AG04449 (cell line): ENCODE results near the gene ZBTB42.

Experiments
- CTCF ChIA-PET: fragments of 350-600 bp; formaldehyde crosslinking; extraction: SDS; loops from one replicate; lab custom pipeline; 2021; ENCODE audit warnings: antibody characterized with exemption; lab: Yijun Ruan, JAX
- POLR2A ChIA-PET: fragments of 400-600, 350-600 bp; formaldehyde crosslinking; extraction: SDS; loops from one replicate; lab custom pipeline; 2020; ENCODE audit warnings: antibody characterized with exemption, inconsistent platforms; lab: Yijun Ruan, JAX
- DNase-seq: peaks from one replicate; pipeline ENCODE4 v3.0.0-alpha.2; 2010; ENCODE audit warnings: low read depth, low spot score
- H3K4me3 ChIP-seq: 2 replicates; pipeline ENCODE4 v1.5.1; 2011; ENCODE audit warnings: low read depth, mild to moderate bottlenecking, control low read depth, low read length
- TF ChIP-seq, protein P1 (sequence below): IDR thresholded peaks from one replicate; pipeline ENCODE4 v1.5.1; 2011; ENCODE audit warnings: mild to moderate bottlenecking, moderate library complexity, low read length, control low read depth, inconsistent platforms; ENCODE audit not compliant: insufficient read depth; ENCODE audit errors: missing control alignments

Gene ZBTB42

DNA sequence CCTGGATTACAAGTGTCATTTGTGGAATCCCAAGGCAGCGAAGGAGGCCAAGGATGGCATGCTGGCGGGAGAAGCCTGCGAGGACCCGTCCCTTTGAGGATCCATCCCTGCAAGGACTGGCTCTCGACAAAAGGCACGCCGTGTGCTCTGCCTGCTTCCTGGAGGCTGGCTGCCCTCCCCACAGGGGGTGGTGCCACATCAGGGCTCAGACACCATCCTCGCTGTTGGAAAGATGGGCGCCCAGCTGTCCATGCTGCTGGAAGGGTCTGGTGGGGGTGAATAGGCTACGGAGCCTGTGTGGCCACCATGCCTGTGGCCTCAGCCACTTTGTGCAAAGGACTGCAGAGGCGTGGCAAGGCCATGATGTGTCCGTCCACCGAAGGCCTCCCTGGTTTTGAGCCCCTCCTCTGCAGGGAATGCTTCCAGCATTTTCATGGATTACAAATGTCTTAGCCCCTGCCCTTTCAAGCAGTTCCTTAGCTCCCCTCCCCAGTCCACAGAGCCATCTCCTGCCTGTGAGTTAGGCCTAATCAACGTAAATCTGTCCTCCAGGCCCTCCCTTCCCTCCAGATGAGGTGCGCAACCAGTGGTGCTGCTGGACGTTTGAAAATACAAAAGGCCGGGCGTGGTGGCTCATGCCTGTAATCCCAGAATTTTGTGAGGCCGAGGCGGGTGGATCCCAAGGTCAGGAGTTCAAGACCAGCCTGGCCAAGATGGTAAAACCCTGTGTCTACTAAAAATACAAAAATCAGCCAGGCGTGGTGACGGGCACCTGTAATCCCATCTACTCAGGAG lies 22.1 kb downstream of the ZBTB42 start:
- H3K4me3 ChIP-seq: no peak overlapping the region
- TF ChIP-seq, protein P1, sequence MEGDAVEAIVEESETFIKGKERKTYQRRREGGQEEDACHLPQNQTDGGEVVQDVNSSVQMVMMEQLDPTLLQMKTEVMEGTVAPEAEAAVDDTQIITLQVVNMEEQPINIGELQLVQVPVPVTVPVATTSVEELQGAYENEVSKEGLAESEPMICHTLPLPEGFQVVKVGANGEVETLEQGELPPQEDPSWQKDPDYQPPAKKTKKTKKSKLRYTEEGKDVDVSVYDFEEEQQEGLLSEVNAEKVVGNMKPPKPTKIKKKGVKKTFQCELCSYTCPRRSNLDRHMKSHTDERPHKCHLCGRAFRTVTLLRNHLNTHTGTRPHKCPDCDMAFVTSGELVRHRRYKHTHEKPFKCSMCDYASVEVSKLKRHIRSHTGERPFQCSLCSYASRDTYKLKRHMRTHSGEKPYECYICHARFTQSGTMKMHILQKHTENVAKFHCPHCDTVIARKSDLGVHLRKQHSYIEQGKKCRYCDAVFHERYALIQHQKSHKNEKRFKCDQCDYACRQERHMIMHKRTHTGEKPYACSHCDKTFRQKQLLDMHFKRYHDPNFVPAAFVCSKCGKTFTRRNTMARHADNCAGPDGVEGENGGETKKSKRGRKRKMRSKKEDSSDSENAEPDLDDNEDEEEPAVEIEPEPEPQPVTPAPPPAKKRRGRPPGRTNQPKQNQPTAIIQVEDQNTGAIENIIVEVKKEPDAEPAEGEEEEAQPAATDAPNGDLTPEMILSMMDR: no peak
- no peak for DNase-seq
- ChIA-PET CTCF (interaction anchor here (1.2 to 4.1 kb wide), 3 partner anchors 23 to 100 kb away, joined by 3 to 18 read pairs (median 8); partner anchors contain the start of genes ADSS1 and ZBTB42), POLR2A (no interaction called here)

DNA sequence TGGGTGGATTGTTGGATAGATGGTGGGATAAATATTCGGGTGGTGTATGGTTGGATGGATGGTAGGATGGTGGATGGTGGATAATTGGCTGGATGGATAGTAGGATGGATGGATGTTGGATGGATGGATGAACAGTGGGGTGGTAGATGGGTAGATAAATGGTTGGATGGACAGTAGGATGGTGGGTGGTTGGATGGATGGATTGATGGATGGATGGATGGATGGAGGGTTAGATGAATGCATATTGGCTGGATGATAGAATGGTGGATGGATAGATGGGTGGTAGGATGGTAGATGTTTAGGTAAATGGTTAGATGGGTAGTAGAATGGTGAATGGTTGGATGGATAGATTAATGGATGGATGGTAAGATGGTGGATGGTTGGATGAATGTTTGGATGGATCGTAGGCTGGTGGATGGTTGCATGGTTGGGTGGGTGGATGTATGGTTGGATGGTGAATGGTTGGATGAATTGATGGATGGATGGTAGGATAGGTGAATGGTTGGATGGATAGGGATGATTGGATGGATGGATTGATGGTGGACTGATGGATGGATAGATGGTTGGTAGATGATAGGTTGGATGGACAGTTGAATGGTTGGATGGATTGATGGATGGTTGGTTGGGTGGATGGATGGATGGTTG lies 23.6 kb downstream of the ZBTB42 start:
- ChIA-PET CTCF (interaction anchor here (1.6 to 4.6 kb wide), 5 partner anchors 13 to 221 kb away, joined by 9 to 166 read pairs (median 14); no protein-coding TSS in a partner anchor), POLR2A (no interaction called here)
- TF ChIP-seq, protein P1: no peak
- no peak overlapping the region for H3K4me3 ChIP-seq
- DNase-seq: no peak

DNA sequence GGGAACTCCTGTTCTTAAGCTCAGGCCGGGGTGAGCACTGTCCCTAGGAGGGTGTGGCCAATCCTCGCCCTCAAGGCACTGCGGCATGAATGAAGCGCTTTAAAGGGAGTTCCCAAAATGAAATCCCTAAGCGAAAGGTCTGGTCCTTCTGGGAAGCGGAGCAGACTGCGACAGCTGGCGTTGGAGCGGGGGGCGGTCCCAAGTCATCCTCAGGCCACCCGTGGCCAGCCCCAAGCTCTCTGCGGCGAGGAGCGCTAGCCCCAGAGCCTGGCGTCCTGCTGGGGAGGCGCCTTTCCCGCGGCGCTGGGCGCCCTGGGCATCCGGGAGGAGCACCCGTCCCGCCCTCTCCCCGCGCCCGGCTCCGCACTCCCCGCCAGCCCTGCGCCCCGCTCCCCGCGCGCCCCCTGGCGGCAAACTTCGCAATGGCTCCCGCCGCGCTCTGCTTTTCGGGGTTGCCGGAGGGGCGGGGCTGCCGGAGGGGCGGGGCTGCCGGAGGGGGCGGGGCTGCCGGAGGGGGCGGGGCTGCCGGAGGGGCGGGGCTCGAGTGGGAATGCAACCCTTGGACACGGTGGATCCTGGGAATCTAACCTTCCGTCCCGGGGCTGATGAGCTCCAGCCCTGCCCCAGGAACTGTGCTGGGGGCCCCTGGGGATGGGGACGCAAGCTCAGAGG lies 25.4 kb downstream of the ZBTB42 start:
- no peak for DNase-seq
- peak overlapping the region; percentile 76 for H3K4me3 ChIP-seq
- CTCF ChIA-PET: interaction anchor here (0.6 to 4.6 kb wide), 52 partner anchors 8 to 219 kb away, joined by 3 to 166 read pairs (median 4); partner anchors contain the start of genes ADSS1, CEP170B and ZBTB42
- POLR2A ChIA-PET: interaction anchor here (1.5 kb wide), 1 partner anchor 58 kb away, joined by 4 read pairs; no protein-coding TSS in a partner anchor
- TF ChIP-seq, protein P1: peak; percentile 78

DNA sequence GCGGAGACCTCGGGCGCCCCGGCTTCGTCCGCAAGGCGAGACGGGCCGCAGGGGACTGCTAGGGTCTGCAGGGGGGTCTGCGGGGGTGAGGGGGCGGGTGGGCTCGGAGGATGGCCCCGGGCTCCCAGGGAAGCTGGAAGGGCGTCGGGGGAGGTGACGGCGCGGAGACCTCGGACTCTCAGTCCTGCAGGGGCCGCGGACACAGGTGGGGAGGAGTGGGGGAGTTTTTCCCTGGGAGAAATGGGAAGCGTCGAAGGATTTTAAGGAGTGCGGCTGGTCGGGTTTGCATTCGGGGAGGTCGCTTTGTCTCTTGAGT lies 25.9 kb downstream of the ZBTB42 start:
- TF ChIP-seq, protein P1: no peak
- CTCF ChIA-PET: interaction anchor here (0.6 to 4.6 kb wide), 30 partner anchors 8 to 218 kb away, joined by 3 to 166 read pairs (median 5); partner anchors contain the start of genes CEP170B and ZBTB42
- DNase-seq: no peak
- POLR2A ChIA-PET: interaction anchor here (1.5 kb wide), 1 partner anchor 58 kb away, joined by 4 read pairs; no protein-coding TSS in a partner anchor
- H3K4me3 ChIP-seq: peak overlapping the region; percentile 63

DNA sequence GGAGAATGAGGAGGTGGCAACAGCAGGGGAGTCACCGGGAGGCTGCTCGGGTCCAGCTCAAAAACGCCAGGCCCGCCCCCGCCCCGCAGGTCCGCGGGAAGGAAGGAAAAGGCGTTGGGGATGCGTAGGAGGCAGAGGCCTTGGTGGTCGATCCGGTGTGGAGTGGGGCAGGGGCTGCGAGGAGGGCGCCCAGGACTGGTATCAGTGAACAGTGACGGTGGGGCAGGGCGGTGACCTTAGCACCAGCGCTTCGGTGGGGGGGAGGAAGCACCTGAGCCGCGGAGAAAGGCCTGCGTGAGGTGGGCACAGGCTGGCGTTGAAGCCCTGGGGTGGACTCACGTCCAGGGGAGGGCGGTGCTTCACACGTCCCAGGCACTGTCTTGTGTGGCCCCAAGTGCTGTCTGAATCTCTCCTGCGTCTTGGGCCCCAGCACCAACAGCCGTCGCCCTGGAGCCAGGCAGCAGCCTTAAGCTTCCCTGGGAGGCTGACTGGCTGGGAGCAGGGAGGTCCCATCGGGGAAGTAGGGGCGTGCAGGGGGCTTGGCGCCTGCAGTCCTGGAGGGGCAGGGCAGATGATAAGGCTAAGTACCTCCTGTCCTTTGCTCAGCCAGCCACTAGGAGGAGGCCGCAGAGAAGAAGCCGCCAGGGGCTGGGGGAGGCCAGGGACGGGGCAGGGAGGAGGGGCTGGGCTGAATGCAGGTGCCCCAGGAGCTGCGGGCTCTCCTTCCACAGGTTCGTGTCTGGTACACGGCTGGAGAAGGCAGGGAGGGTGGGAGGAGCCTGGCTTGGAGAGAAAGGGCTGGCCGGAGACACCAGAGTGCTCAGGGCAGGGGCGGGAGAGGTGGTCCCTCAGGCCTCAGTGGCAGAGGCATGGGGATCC lies 26.5 kb downstream of the ZBTB42 start:
- H3K4me3 ChIP-seq: peak overlapping the region; percentile 63
- ChIA-PET POLR2A (interaction anchor here (1.5 kb wide), 1 partner anchor 59 kb away, joined by 4 read pairs; no protein-coding TSS in a partner anchor), CTCF (interaction anchor here (0.6 to 4.6 kb wide), 27 partner anchors 9 to 218 kb away, joined by 3 to 166 read pairs (median 5); partner anchors contain the start of genes CEP170B and ZBTB42)
- DNase-seq: no peak
- TF ChIP-seq, protein P1: peak; percentile 73
